ENCODE measurements around the gene HDLBP.

HDLBP gene, protein sequence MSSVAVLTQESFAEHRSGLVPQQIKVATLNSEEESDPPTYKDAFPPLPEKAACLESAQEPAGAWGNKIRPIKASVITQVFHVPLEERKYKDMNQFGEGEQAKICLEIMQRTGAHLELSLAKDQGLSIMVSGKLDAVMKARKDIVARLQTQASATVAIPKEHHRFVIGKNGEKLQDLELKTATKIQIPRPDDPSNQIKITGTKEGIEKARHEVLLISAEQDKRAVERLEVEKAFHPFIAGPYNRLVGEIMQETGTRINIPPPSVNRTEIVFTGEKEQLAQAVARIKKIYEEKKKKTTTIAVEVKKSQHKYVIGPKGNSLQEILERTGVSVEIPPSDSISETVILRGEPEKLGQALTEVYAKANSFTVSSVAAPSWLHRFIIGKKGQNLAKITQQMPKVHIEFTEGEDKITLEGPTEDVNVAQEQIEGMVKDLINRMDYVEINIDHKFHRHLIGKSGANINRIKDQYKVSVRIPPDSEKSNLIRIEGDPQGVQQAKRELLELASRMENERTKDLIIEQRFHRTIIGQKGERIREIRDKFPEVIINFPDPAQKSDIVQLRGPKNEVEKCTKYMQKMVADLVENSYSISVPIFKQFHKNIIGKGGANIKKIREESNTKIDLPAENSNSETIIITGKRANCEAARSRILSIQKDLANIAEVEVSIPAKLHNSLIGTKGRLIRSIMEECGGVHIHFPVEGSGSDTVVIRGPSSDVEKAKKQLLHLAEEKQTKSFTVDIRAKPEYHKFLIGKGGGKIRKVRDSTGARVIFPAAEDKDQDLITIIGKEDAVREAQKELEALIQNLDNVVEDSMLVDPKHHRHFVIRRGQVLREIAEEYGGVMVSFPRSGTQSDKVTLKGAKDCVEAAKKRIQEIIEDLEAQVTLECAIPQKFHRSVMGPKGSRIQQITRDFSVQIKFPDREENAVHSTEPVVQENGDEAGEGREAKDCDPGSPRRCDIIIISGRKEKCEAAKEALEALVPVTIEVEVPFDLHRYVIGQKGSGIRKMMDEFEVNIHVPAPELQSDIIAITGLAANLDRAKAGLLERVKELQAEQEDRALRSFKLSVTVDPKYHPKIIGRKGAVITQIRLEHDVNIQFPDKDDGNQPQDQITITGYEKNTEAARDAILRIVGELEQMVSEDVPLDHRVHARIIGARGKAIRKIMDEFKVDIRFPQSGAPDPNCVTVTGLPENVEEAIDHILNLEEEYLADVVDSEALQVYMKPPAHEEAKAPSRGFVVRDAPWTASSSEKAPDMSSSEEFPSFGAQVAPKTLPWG (N-terminal part only)
- long read RNA-seq, full-length matches to known transcripts: 424 of 657 reads
- long read RNA-seq, partial matches to known transcripts: 167 of 657 reads
- long read RNA-seq, other reads (novel, unspliced or antisense): 66 of 657 reads

- peak within 1 kb of the TSS; percentile 100 for H3K27ac ChIP-seq (replicated peaks)
- TF ChIP-seq REST (IDR thresholded peaks at IDR 0.05; ENCODE audit: insufficient replicate concordance, low read depth): peak; percentile 74
- TF ChIP-seq SPI1 (IDR thresholded peaks at IDR 0.05; ENCODE audit: borderline replicate concordance, low read depth): no peak; the same call in 1 of the 2 replicates
- peak; percentile 83 for TF ChIP-seq POLR2AphosphoS5 (IDR thresholded peaks at IDR 0.05; ENCODE audit: low read depth)
- H3K4me3 ChIP-seq (replicated peaks; ENCODE audit: insufficient read depth, low read length): peak within 1 kb of the TSS; percentile 84
- DNase-seq (ENCODE audit: low read depth in 1 of 2, low spot score in 1 of 2): peak; percentile 98 to 99
- no peaks in the 10 kb centered on the region for H3K27me3 ChIP-seq (ENCODE audit: insufficient read depth, poor library complexity, severe bottlenecking)
These were observed at the start of gene HDLBP for GRCh38 chr2:241315093-241315878. Gene HDLBP (minus strand): TSS chr2:241315672. CDS start chr2:241266869, 48,803 bp downstream.

- no peak for DNase-seq (ENCODE audit: low read depth in 1 of 2, low spot score in 1 of 2)
- H3K27ac ChIP-seq (replicated peaks): no peak overlapping the region
- H3K27me3 ChIP-seq (ENCODE audit: insufficient read depth, poor library complexity, severe bottlenecking): no peaks in the 10 kb centered on the region
- TF ChIP-seq GABPA (IDR thresholded peaks at IDR 0.05; ENCODE audit: low read depth) (no peak), POLR2AphosphoS5 (IDR thresholded peaks at IDR 0.05; ENCODE audit: low read depth) (no peak), SPI1 (IDR thresholded peaks at IDR 0.05; ENCODE audit: borderline replicate concordance, low read depth) (no peak), CTCF (IDR thresholded peaks at IDR 0.05; ENCODE audit: insufficient read depth, low read length) (no peak), REST (IDR thresholded peaks at IDR 0.05; ENCODE audit: insufficient replicate concordance, low read depth) (no peak)
- H3K4me3 ChIP-seq (replicated peaks; ENCODE audit: insufficient read depth, low read length): no peak overlapping the region
These were observed 49.3 kb upstream of the HDLBP start for GRCh38 chr2:241364781-241365180.

- DNase-seq (ENCODE audit: low read depth in 1 of 2, low spot score in 1 of 2): no peak
- Histone ChIP-seq H3K27me3 (ENCODE audit: insufficient read depth, poor library complexity, severe bottlenecking) (no peaks in the 10 kb centered on the region), H3K27ac (replicated peaks) (no peak overlapping the region), H3K4me3 (replicated peaks; ENCODE audit: insufficient read depth, low read length) (no peak overlapping the region)
- no peak for TF ChIP-seq CTCF (IDR thresholded peaks at IDR 0.05; ENCODE audit: insufficient read depth, low read length)
- TF ChIP-seq SPI1 (IDR thresholded peaks at IDR 0.05; ENCODE audit: borderline replicate concordance, low read depth): no peak
- no peak for TF ChIP-seq REST (IDR thresholded peaks at IDR 0.05; ENCODE audit: insufficient replicate concordance, low read depth)
- TF ChIP-seq GABPA (IDR thresholded peaks at IDR 0.05; ENCODE audit: low read depth): no peak
- TF ChIP-seq POLR2AphosphoS5 (IDR thresholded peaks at IDR 0.05; ENCODE audit: low read depth): no peak
These were observed 48.0 kb upstream of the HDLBP start for GRCh38 chr2:241363426-241363825.

Data from HL-60 (cell line).